Aorta (tissue), 5 donors: ENCODE data around the gene ANKRD6. TPM values are rescaled to one million over a fixed set of nuclear protein-coding genes. Genes with fewer than 3 reads are reported as not detected.

Experiments
- ATAC-seq: fragments of 200-7000 bp; cut with Tn5 transposase; one replicate; pipeline ENCODE4 v1.9.1; 2022; ENCODE audit warnings: moderate library complexity; ENCODE audit not compliant: low FRiP score
- DNase-seq, 2 donors: peaks; one replicate each; pipeline ENCODE4 v3.0.0-alpha.2; 2020
- H3K27ac ChIP-seq, 2 donors: one replicate each; pipeline ENCODE4 v1.5.1; 2013; ENCODE audit warnings: low read length in 2 of 2, mild to moderate bottlenecking in 2 of 2, moderate library complexity in 2 of 2, control low read depth in 1 of 2, inconsistent platforms in 1 of 2, low read depth in 1 of 2
- H3K27me3 ChIP-seq, 2 donors: one replicate each; pipeline ENCODE4 v1.6.1; 2013; ENCODE audit warnings: control low read depth in 1 of 2, low read length in 1 of 2, mild to moderate bottlenecking in 1 of 2, moderate library complexity in 1 of 2; ENCODE audit not compliant: insufficient read depth in 2 of 2, control insufficient read depth in 1 of 2
- H3K36me3 ChIP-seq, 2 donors: one replicate each; pipeline ENCODE4 v1.6.1; 2013; ENCODE audit warnings: control low read depth in 1 of 2, low read length in 1 of 2, mild to moderate bottlenecking in 1 of 2; ENCODE audit not compliant: insufficient read depth in 2 of 2, control insufficient read depth in 1 of 2
- H3K4me1 ChIP-seq, 2 donors: one replicate each; pipeline ENCODE4 v1.6.1; 2013; ENCODE audit warnings: low read length in 2 of 2, control low read depth in 1 of 2, mild to moderate bottlenecking in 1 of 2, moderate library complexity in 1 of 2; ENCODE audit not compliant: insufficient read depth in 2 of 2, control insufficient read depth in 1 of 2
- H3K4me3 ChIP-seq, 2 donors: one replicate each; pipeline ENCODE4 v1.5.1; 2013; ENCODE audit warnings: low read length in 2 of 2, control low read depth in 1 of 2, mild to moderate bottlenecking in 1 of 2
- H3K9me3 ChIP-seq: one replicate; pipeline ENCODE4 v1.6.1; 2013; ENCODE audit warnings: mild to moderate bottlenecking, low read length; ENCODE audit not compliant: control insufficient read depth
- WGBS, 2 donors: extraction: QIAGEN DNeasy Blood & Tissue Kit; methylation state at CpG; one replicate each; pipeline ENCODE4 v1.1.7; 2013; 5-methylcytosine and 5-hydroxymethylcytosine counted together
- intact Hi-C, 2 donors: fragments of 100-400 bp; cut with DNase I; formaldehyde crosslinking; loops; one replicate each; pipeline versions ENCODE4 v1.14.2 to v1.15.0; 2022
- polyA plus RNA-seq, 2 donors: library from polyadenylated mRNA; stranded (reverse); fragments of 200-250 nt; gene quantifications; one replicate each; pipeline ENCODE4 v1.2.3, GENCODE V29; 2013
- total RNA-seq, 2 donors: library from RNA; stranded (reverse); fragmentation: NEBNext Ultra II Directional; extraction: Animal tissue kit (Norgen Biotek cat#: 25700); gene quantifications; one replicate each; pipeline ENCODE4 v1.2.1, GENCODE V29; 2021
- donor health status: healthy with polysubstance abuse.
- donor health status: Bipolar disorder and iron deficiency.
- donor health status: DM: no; HTN: no; CAD: no.
- donor health status: DM: no; HTN: no; CAD: no.
- donor health status: DM: yes; HTN: yes; CAD: no.

ANKRD6 gene
- total and polyA plus RNA-seq, 4 donors = 21.4 to 45.9 (median 32.5) TPM

GRCh38 chr6:89525786-89526562 lies 93.0 kb downstream of the ANKRD6 start:
- peak; percentile 62 for ATAC-seq
- peak overlapping the region; percentile 76 to 92 for H3K27ac ChIP-seq

GRCh38 chr6:89526563-89526869 lies 93.6 kb downstream of the ANKRD6 start:
- H3K4me3 ChIP-seq = no peak overlapping the region
- H3K27ac ChIP-seq = peak overlapping the region; percentile 76 to 92
- WGBS, 2 donors = 76 to 77% methylated on average over 2 of the region's 2 CpGs
- H3K4me1 ChIP-seq = peaks cover 2 to 18% of the 10 kb centered on the region in 2 donors
- no peaks in the 10 kb centered on the region for H3K27me3 ChIP-seq
- no peaks in the 10 kb centered on the region for H3K9me3 ChIP-seq
- ATAC-seq = no peak
- no peak for DNase-seq
- intact Hi-C loops = no loop called here
- no peaks in the 10 kb centered on the region for H3K36me3 ChIP-seq

More at GRCh38 chr6:89525786-89526562, 93.0 kb downstream of the ANKRD6 start:
- Histone ChIP-seq H3K4me1 (peaks cover 2 to 18% of the 10 kb centered on the region in 2 donors), H3K4me3 (no peak overlapping the region), H3K36me3 (no peaks in the 10 kb centered on the region), H3K27me3 (no peaks in the 10 kb centered on the region), H3K9me3 (no peaks in the 10 kb centered on the region)
- intact Hi-C loops = no loop called here
- DNase-seq = no peak
- WGBS, 2 donors = 0 to 10% methylated on average over 4 of the region's 4 CpGs

GRCh38 chr6:89527634-89528033 lies 94.7 kb downstream of the ANKRD6 start:
- no peak for ATAC-seq

GRCh38 chr6:89528866-89529265 lies 95.9 kb downstream of the ANKRD6 start:
- no peaks in the 10 kb centered on the region for H3K27me3 ChIP-seq
- DNase-seq (no peak), ATAC-seq (no peak)
- no peaks in the 10 kb centered on the region for H3K36me3 ChIP-seq
- H3K4me3 ChIP-seq = no peak overlapping the region
- no peak overlapping the region for H3K27ac ChIP-seq
- intact Hi-C loops = no loop called here
- peaks cover 2 to 16% of the 10 kb centered on the region in 2 donors for H3K4me1 ChIP-seq
- no peaks in the 10 kb centered on the region for H3K9me3 ChIP-seq

More at GRCh38 chr6:89527634-89528033, 94.7 kb downstream of the ANKRD6 start:
- intact Hi-C loops = no loop called here
- Histone ChIP-seq H3K4me1 (peaks cover 2 to 18% of the 10 kb centered on the region in 2 donors), H3K4me3 (no peak overlapping the region), H3K36me3 (no peaks in the 10 kb centered on the region), H3K27me3 (no peaks in the 10 kb centered on the region), H3K9me3 (no peaks in the 10 kb centered on the region), H3K27ac (no peak overlapping the region)
- DNase-seq = no peak
- 81 to 91% methylated on average over 2 of the region's 2 CpGs for WGBS, 2 donors

- Histone ChIP-seq H3K4me3 (no peak overlapping the region), H3K27ac (no peak overlapping the region), H3K4me1 (peaks cover 2 to 8% of the 10 kb centered on the region in 2 donors), H3K27me3 (no peaks in the 10 kb centered on the region), H3K36me3 (peaks cover 0 to 1% of the 10 kb centered on the region in 2 donors), H3K9me3 (no peaks in the 10 kb centered on the region)
- no peak for ATAC-seq
- no peak for DNase-seq
- intact Hi-C loops = no loop called here
- 89 to 93% methylated on average over 11 of the region's 11 CpGs for WGBS, 2 donors
These were observed 98.0 kb downstream of the ANKRD6 start for GRCh38 chr6:89530982-89531381.

- ATAC-seq = no peak
- intact Hi-C loops = no loop called here
- Histone ChIP-seq H3K27ac (no peak overlapping the region), H3K27me3 (no peaks in the 10 kb centered on the region), H3K4me1 (no peaks in the 10 kb centered on the region), H3K36me3 (peaks cover 0 to 2% of the 10 kb centered on the region in 2 donors), H3K4me3 (no peak overlapping the region), H3K9me3 (no peaks in the 10 kb centered on the region)
- no peak for DNase-seq
- 86 to 92% methylated on average over 5 of the region's 5 CpGs for WGBS, 2 donors
These were observed 103.3 kb downstream of the ANKRD6 start for GRCh38 chr6:89536231-89536630.

- 54 to 57% methylated on average over 2 of the region's 2 CpGs for WGBS, 2 donors
- H3K27me3 ChIP-seq = no peaks in the 10 kb centered on the region
- H3K36me3 ChIP-seq = peaks cover 0 to 2% of the 10 kb centered on the region in 2 donors
- no peaks in the 10 kb centered on the region for H3K9me3 ChIP-seq
- no peak overlapping the region for H3K4me3 ChIP-seq
- ATAC-seq (no peak), DNase-seq (no peak)
- intact Hi-C loops = no loop called here
- H3K4me1 ChIP-seq = no peaks in the 10 kb centered on the region
- no peak overlapping the region for H3K27ac ChIP-seq
These were observed 106.8 kb downstream of the ANKRD6 start for GRCh38 chr6:89539779-89540178.

- ATAC-seq = no peak
- Histone ChIP-seq H3K4me3 (no peak overlapping the region), H3K4me1 (no peaks in the 10 kb centered on the region), H3K27me3 (no peaks in the 10 kb centered on the region), H3K9me3 (no peaks in the 10 kb centered on the region), H3K36me3 (no peaks in the 10 kb centered on the region), H3K27ac (no peak overlapping the region)
- 84 to 89% methylated on average over 12 of the region's 12 CpGs for WGBS, 2 donors
- intact Hi-C loops = no loop called here
- no peak for DNase-seq
These were observed 109.3 kb downstream of the ANKRD6 start for GRCh38 chr6:89542081-89542857.

GRCh38 chr6:89542866-89543265 lies 109.9 kb downstream of the ANKRD6 start:
- intact Hi-C loops = no loop called here
- Histone ChIP-seq H3K9me3 (no peaks in the 10 kb centered on the region), H3K4me1 (no peaks in the 10 kb centered on the region), H3K36me3 (no peaks in the 10 kb centered on the region), H3K27me3 (no peaks in the 10 kb centered on the region), H3K27ac (no peak overlapping the region), H3K4me3 (no peak overlapping the region)
- DNase-seq (no peak), ATAC-seq (no peak)
- 26 to 30% methylated on average over 3 of the region's 3 CpGs for WGBS, 2 donors
